ENCODE results near the gene WDR20. TPM values are rescaled to one million over a fixed set of nuclear protein-coding genes. Genes with fewer than 3 reads are reported as not detected.

Gene WDR20
- total and polyA plus RNA-seq, 2 of the 4 experiments (the other 2 are of a cell fraction), result 20.3 to 27.4 TPM

Other genes with a start within 250 kb of the WDR20 start
- gene DYNC1H1, start 175.3 kb upstream of the WDR20 start, total RNA-seq (2012; rRNA removed), result 612 and 670 TPM in 2 replicates
- 221 and 240 TPM in 2 replicates for gene DYNC1H1, start 175.3 kb upstream of the WDR20 start, polyA plus RNA-seq (2012; rRNA removed)
- gene HSP90AA1, start 52.9 kb upstream of the WDR20 start, total RNA-seq (2012; rRNA removed), result 578 and 1,483 TPM in 2 replicates
- gene HSP90AA1, start 52.9 kb upstream of the WDR20 start, polyA plus RNA-seq (2012; rRNA removed), result 485 and 535 TPM in 2 replicates
- 16.8 and 24.4 TPM in 2 replicates for gene MOK, start 165.3 kb downstream of the WDR20 start, total RNA-seq (2012; rRNA removed)
- 48.1 and 48.5 TPM in 2 replicates for gene MOK, start 165.3 kb downstream of the WDR20 start, polyA plus RNA-seq (2012; rRNA removed)
- gene ZNF839, start 179.8 kb downstream of the WDR20 start, total RNA-seq (2012; rRNA removed), result 5.7 and 6.4 TPM in 2 replicates
- gene ZNF839, start 179.8 kb downstream of the WDR20 start, polyA plus RNA-seq (2012; rRNA removed), result 9.8 and 10.7 TPM in 2 replicates
- gene CINP, start 223.0 kb downstream of the WDR20 start, total RNA-seq (2012; rRNA removed), result 41.9 and 55.3 TPM in 2 replicates
- gene CINP, start 223.0 kb downstream of the WDR20 start, polyA plus RNA-seq (2012; rRNA removed), result 53.2 and 56.4 TPM in 2 replicates
- 10.3 and 11.7 TPM in 2 replicates for gene TECPR2, start 223.0 kb downstream of the WDR20 start, total RNA-seq (2012; rRNA removed)
- 9.5 TPM in 2 replicates for gene TECPR2, start 223.0 kb downstream of the WDR20 start, polyA plus RNA-seq (2012; rRNA removed)